HUDEP-2 (cell line): ENCODE measurements around the gene ANGPTL2.
"Not testable (repeated sequence)": the region's sequence is repeated elsewhere in the genome, so short reads cannot be mapped to it uniquely, and the experiment has no call there.

Source experiments
- DNase-seq, 76 experiments: peaks; one replicate each; lab custom pipeline; 2025; ENCODE audit not compliant: unreplicated experiment in 76 of 76; lab: John Stamatoyannopoulos, UW

The ANGPTL2 gene

GRCh38 chr9:127155314-127155960 is 33.0 kb upstream of the ANGPTL2 start:
- DNase-seq, result no peak

GRCh38 chr9:127154390-127155191 is 32.2 kb upstream of the ANGPTL2 start:
- DNase-seq, result no peak

- DNase-seq, result no peak
Measured at GRCh38 chr9:127154003-127154389, 31.6 kb upstream of the ANGPTL2 start.

- DNase-seq, result no peak
Measured at GRCh38 chr9:127153501-127153900, 31.1 kb upstream of the ANGPTL2 start.

GRCh38 chr9:127149463-127150390 is 27.3 kb upstream of the ANGPTL2 start:
- DNase-seq, result no peak

GRCh38 chr9:127149010-127149409 is 26.6 kb upstream of the ANGPTL2 start:
- DNase-seq, result no peak

- no peak for DNase-seq
Measured at GRCh38 chr9:127148014-127148413, 25.6 kb upstream of the ANGPTL2 start.

GRCh38 chr9:127147251-127147650 is 24.8 kb upstream of the ANGPTL2 start:
- DNase-seq, result no peak

GRCh38 chr9:127146841-127147240 is 24.4 kb upstream of the ANGPTL2 start:
- not testable (repeated sequence) for DNase-seq

- DNase-seq, result no peak
Measured at GRCh38 chr9:127144670-127145445, 22.4 kb upstream of the ANGPTL2 start.

- no peak for DNase-seq
Measured at GRCh38 chr9:127143920-127144465, 21.6 kb upstream of the ANGPTL2 start.

GRCh38 chr9:127142931-127143464 is 20.6 kb upstream of the ANGPTL2 start:
- DNase-seq, result no peak

GRCh38 chr9:127142291-127142690 is 19.9 kb upstream of the ANGPTL2 start:
- no peak for DNase-seq

- no peak for DNase-seq
Measured at GRCh38 chr9:127140842-127141675, 18.6 kb upstream of the ANGPTL2 start.

- DNase-seq, result no peak
Measured at GRCh38 chr9:127140181-127140580, 17.7 kb upstream of the ANGPTL2 start.

GRCh38 chr9:127139775-127140174 is 17.3 kb upstream of the ANGPTL2 start:
- no peak for DNase-seq

GRCh38 chr9:127139071-127139731 is 16.8 kb upstream of the ANGPTL2 start:
- no peak for DNase-seq

- DNase-seq, result no peak
Measured at GRCh38 chr9:127138444-127138843, 16.0 kb upstream of the ANGPTL2 start.
